Measurements from ENCODE around the gene RXFP1.

DNA sequence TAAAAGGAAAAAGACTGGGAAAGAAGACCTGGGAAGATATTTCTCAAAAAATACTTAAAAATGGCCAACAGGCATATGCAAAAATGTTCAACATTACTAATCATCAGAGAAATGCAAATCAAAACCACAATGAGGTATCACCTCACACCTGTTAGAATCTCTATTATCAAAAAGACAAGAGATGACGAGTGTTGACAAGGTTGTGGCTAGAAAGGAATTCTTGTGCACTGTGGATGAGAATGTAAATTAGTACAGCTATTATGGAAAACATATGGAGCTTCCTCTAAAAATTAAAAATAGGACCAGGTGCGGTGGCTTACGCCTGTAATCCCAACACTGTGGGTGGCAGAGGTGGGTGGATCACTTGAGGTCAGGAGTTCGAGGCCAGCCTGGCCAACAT is 100.0 kb downstream of the RXFP1 start:
- TF ChIP-seq POLR2AphosphoS5 (IDR thresholded peaks at IDR 0.05) (no peak), POLR2A (IDR thresholded peaks at IDR 0.05) (no peak)
- TF ChIP-seq, protein P1, sequence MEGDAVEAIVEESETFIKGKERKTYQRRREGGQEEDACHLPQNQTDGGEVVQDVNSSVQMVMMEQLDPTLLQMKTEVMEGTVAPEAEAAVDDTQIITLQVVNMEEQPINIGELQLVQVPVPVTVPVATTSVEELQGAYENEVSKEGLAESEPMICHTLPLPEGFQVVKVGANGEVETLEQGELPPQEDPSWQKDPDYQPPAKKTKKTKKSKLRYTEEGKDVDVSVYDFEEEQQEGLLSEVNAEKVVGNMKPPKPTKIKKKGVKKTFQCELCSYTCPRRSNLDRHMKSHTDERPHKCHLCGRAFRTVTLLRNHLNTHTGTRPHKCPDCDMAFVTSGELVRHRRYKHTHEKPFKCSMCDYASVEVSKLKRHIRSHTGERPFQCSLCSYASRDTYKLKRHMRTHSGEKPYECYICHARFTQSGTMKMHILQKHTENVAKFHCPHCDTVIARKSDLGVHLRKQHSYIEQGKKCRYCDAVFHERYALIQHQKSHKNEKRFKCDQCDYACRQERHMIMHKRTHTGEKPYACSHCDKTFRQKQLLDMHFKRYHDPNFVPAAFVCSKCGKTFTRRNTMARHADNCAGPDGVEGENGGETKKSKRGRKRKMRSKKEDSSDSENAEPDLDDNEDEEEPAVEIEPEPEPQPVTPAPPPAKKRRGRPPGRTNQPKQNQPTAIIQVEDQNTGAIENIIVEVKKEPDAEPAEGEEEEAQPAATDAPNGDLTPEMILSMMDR (IDR thresholded peaks at IDR 0.05): no peak

Measured in suprapubic skin (tissue), 4 donors.